GM12878 (cell line): ENCODE measurements around the gene FBN3. TPM values are rescaled to one million over a fixed set of nuclear protein-coding genes. Genes with fewer than 3 reads are reported as not detected.

ENCODE experiments used
- ATAC-seq: fragments of 200-7000 bp; cut with Tn5 transposase; 3 replicates; pipeline ENCODE4 v1.9.1; 2020; ENCODE audit warnings: mild to moderate bottlenecking, moderate library complexity
- BruUV-seq: library from RNA; stranded (reverse); fragments of 400-500 nt; replicated peaks from 2 replicates; lab custom pipeline; 2021; lab: Mats Ljungman, UMichigan
- CTCF ChIA-PET: fragments of 300-600 bp; sonication (Branson Sonifier 250); formaldehyde crosslinking; extraction: SDS; loops from one replicate; lab custom pipeline; 2021; ENCODE audit warnings: inconsistent platforms; lab: Yijun Ruan, JAX
- POLR2A ChIA-PET: fragments of 350-600 bp; formaldehyde crosslinking; extraction: SDS; loops from one replicate; lab custom pipeline; 2021; ENCODE audit warnings: inconsistent platforms; lab: Charles Lee
- RAD21 ChIA-PET: fragments of 300-600 bp; sonication (Branson Sonifier 250); formaldehyde crosslinking; loops from one replicate; lab custom pipeline; 2023; ENCODE audit warnings: antibody characterized with exemption; ENCODE audit not compliant: unreplicated experiment; lab: Charles Lee
- SMC1A ChIA-PET: fragments of 300-600 bp; sonication (Branson Sonifier 250); formaldehyde crosslinking; loops from one replicate; lab custom pipeline; 2023; ENCODE audit not compliant: unreplicated experiment, uncharacterized antibody; lab: Charles Lee
- DNase-seq: peaks from one replicate; pipeline ENCODE4 v3.0.0-alpha.2; 2011; ENCODE audit warnings: low read depth, low spot score
- FAIRE-seq: peaks from 3 replicates; lab custom pipeline; 2011; peaks lifted over from hg19 to GRCh38; lab: Jason Lieb, UNC
- H2AFZ ChIP-seq: 2 replicates; pipeline ENCODE4 v1.6.0; 2011; ENCODE audit warnings: low read depth, low read length, control low read depth; ENCODE audit not compliant: control insufficient read depth
- H3K27ac ChIP-seq: 2 replicates; pipeline ENCODE4 v1.5.1; 2011; ENCODE audit warnings: control low read depth; ENCODE audit not compliant: control insufficient read depth, insufficient read depth
- H3K27me3 ChIP-seq, 2 experiments: replicated peaks in 1 of 2; 2 replicates each; pipeline versions ENCODE4 v1.6.0 to v1.6.1; 2011; ENCODE audit warnings: low read length in 1 of 2; ENCODE audit not compliant: control insufficient read depth in 2 of 2, insufficient read depth in 2 of 2
- H3K36me3 ChIP-seq, 2 experiments: 2 replicates each; pipeline ENCODE4 v1.5.1; 2011; ENCODE audit warnings: low read length in 1 of 2; ENCODE audit not compliant: control insufficient read depth in 2 of 2, insufficient read depth in 2 of 2
- H3K4me1 ChIP-seq: 2 replicates; pipeline ENCODE4 v1.6.1; 2011; ENCODE audit warnings: mild to moderate bottlenecking, low read length, moderate library complexity, mixed read lengths; ENCODE audit not compliant: control insufficient read depth, insufficient read depth
- H3K4me2 ChIP-seq: 2 replicates; pipeline ENCODE4 v1.6.0; 2011; ENCODE audit warnings: control low read depth; ENCODE audit not compliant: control insufficient read depth, insufficient read depth
- H3K4me3 ChIP-seq: fragments of 200-600 bp; sonication (generic); 2 replicates; pipeline ENCODE4 v1.5.1; 2016
- H3K79me2 ChIP-seq: 2 replicates; pipeline ENCODE4 v1.6.0; 2011; ENCODE audit warnings: low read length; ENCODE audit not compliant: control insufficient read depth, insufficient read depth
- H3K9ac ChIP-seq: 2 replicates; pipeline ENCODE4 v1.8.0; 2011; ENCODE audit warnings: low read length, control low read depth, mixed read lengths; ENCODE audit not compliant: control insufficient read depth, insufficient read depth
- H3K9me3 ChIP-seq: replicated peaks from 3 replicates; pipeline ENCODE4 v1.5.1; 2011; ENCODE audit warnings: mild to moderate bottlenecking, low read length; ENCODE audit not compliant: control insufficient read depth, insufficient read depth
- H4K20me1 ChIP-seq: 2 replicates; pipeline ENCODE4 v1.6.0; 2011; ENCODE audit not compliant: control insufficient read depth, insufficient read depth
- E4F1 ChIP-seq: fragments of 450-650 bp; IDR thresholded peaks from 2 replicates; pipeline ENCODE4 v1.6.1; 2018; ENCODE audit warnings: borderline replicate concordance, mild to moderate bottlenecking; ENCODE audit not compliant: partially characterized antibody
- ESRRA ChIP-seq: IDR thresholded peaks from 2 replicates; pipeline ENCODE4 v1.6.1; 2012; ENCODE audit warnings: mild to moderate bottlenecking, low read length, improper control_type of control experiment
- FOXM1 ChIP-seq: IDR thresholded peaks from 2 replicates; pipeline ENCODE4 v1.6.1; 2012; ENCODE audit warnings: low read depth, mild to moderate bottlenecking, inconsistent platforms, low read length, moderate library complexity
- HCFC1 ChIP-seq: fragments of 150-350 bp; IDR thresholded peaks from 2 replicates; pipeline ENCODE4 v1.6.1; 2014; ENCODE audit warnings: low read length
- HDAC6 ChIP-seq: fragments of 200-600 bp; sonication (generic); IDR thresholded peaks from one replicate; pipeline ENCODE4 v1.8.0; 2017; ENCODE audit warnings: antibody characterized with exemption; ENCODE audit not compliant: unreplicated experiment
- IKZF2 ChIP-seq, 2 experiments: fragments of 450-650 bp; IDR thresholded peaks; 2 replicates each; pipeline ENCODE4 v1.6.1; 2017; ENCODE audit warnings: mild to moderate bottlenecking in 2 of 2, moderate library complexity in 2 of 2
- LARP7 ChIP-seq: fragments of 450-650 bp; IDR thresholded peaks from 2 replicates; pipeline ENCODE4 v1.6.1; 2017; ENCODE audit warnings: mild to moderate bottlenecking
- PKNOX1 ChIP-seq: fragments of 450-650 bp; IDR thresholded peaks from 2 replicates; pipeline ENCODE4 v1.6.1; 2016; ENCODE audit warnings: mild to moderate bottlenecking
- PML ChIP-seq: IDR thresholded peaks from 2 replicates; pipeline ENCODE4 v1.6.1; 2012; ENCODE audit warnings: low read length, inconsistent platforms
- SIX5 ChIP-seq: IDR thresholded peaks from 2 replicates; pipeline ENCODE4 v1.6.1; 2011; ENCODE audit warnings: mild to moderate bottlenecking, low read depth, low read length, moderate library complexity; ENCODE audit not compliant: severe bottlenecking
- ZBTB11 ChIP-seq: fragments of 450-650 bp; formaldehyde crosslinking; IDR thresholded peaks from 2 replicates; pipeline ENCODE4 v1.5.0; 2022; ENCODE audit warnings: mild to moderate bottlenecking, missing genetic modification characterization
- ZNF622 ChIP-seq: fragments of 450-650 bp; IDR thresholded peaks from 2 replicates; pipeline ENCODE4 v1.6.1; 2017; ENCODE audit warnings: mild to moderate bottlenecking, inconsistent platforms
- WGBS: methylation state at CpG from one replicate; pipeline ENCODE4 v1.1.6; 2016; ENCODE audit warnings: low lambda C conversion rate; ENCODE audit not compliant: insufficient replicate concordance, insufficient coverage; ENCODE audit errors: missing lambda C conversion rate; 5-methylcytosine and 5-hydroxymethylcytosine counted together
- in situ Hi-C: fragments of 300-500 bp; cut with MboI; formaldehyde crosslinking; loops from 9 replicates; pipeline ENCODE4 v1.14.3; 2018; ENCODE audit warnings: mixed read lengths
- intact Hi-C: fragments of 100-400 bp; cut with micrococcal nuclease; formaldehyde crosslinking; loops from one replicate; pipeline ENCODE4 v1.14.2; 2022; ENCODE audit not compliant: unreplicated experiment
- polyA plus RNA-seq, 11 experiments: library from polyadenylated mRNA; depleted of rRNA in 4 of 11; unstranded in 6 of 11; stranded (reverse) in 5 of 11; fragments of >200 nt; fragmentation: Nextera tagmentation in 4 of 11; fragmentation: Illumina TruSeq in 1 of 11; extraction: Ambion mirVana in 4 of 11; extraction: Trizol in 1 of 11; gene quantifications; 1 replicate in 1 of 11; 2 replicates in 10 of 11; pipeline versions ENCODE4 v1.2.1 to v1.2.3, GENCODE V29; 2011 to 2016; ENCODE audit warnings: inconsistent platforms in 2 of 11, missing spikeins in 2 of 11, low read depth in 1 of 11
- total RNA-seq, 4 experiments: library from RNA; depleted of rRNA in 3 of 4; stranded (reverse); fragments of >200 nt in 3 of 4; fragmentation: Illumina TruSeq in 1 of 4; extraction: Trizol in 1 of 4; gene quantifications; 2 replicates each; pipeline versions ENCODE4 v1.2.1 to v1.2.3, GENCODE V29; 2013 to 2021

FBN3 gene
- total and polyA plus RNA-seq, 10 of the 15 experiments (the other 5 are each of a cell fraction or from before 2014, with no cell fraction given) = 0.05 TPM; not detected in 9

- POLR2A ChIA-PET = no interaction called here
- Histone ChIP-seq H3K9me3 (no peaks in the 10 kb centered on the region), H3K79me2 (no peaks in the 10 kb centered on the region), H3K9ac (no peak overlapping the region), H3K4me1 (no peaks in the 10 kb centered on the region), H3K27ac (no peak overlapping the region), H3K36me3 (no peaks in the 10 kb centered on the region), H3K27me3 (no peaks in the 10 kb centered on the region)
- SMC1A ChIA-PET = no interaction called here
- in situ Hi-C loops = no loop called here
- DNase-seq = no peak
- no peak for ATAC-seq
- no peak for FAIRE-seq
- TF ChIP-seq PML (no peak), HDAC6 (no peak), LARP7 (no peak), FOXM1 (no peak), ZNF622 (no peak), PKNOX1 (no peak), ESRRA (no peak), E4F1 (no peak), ZBTB11 (CRISPR knock-in tag) (no peak), IKZF2 (IDR thresholded peaks at IDR 0.05) (no peak), SIX5 (no peak), HCFC1 (no peak)
- TF ChIP-seq, all 136 proteins: peak for 0
- no peak overlapping the region for H3K4me3 ChIP-seq
- CTCF ChIA-PET = interaction anchor here (1.0 kb wide), 1 partner anchor 170 kb away, joined by 3 read pairs; no protein-coding TSS in a partner anchor
- RAD21 ChIA-PET = interaction anchor here (0.6 kb wide), 1 partner anchor 99 kb away, joined by 3 read pairs; no protein-coding TSS in a partner anchor
- no peaks in the 10 kb centered on the region for H4K20me1 ChIP-seq
- H3K4me2 ChIP-seq = no peak overlapping the region
- no TSS peak for BruUV-seq
- intact Hi-C loops = no loop called here
- 34% methylated on average over 6 of the region's 6 CpGs for WGBS
- H2AFZ ChIP-seq = no peak overlapping the region
Observed at GRCh38 chr19:8115805-8116396, 33.5 kb downstream of the FBN3 start.
